Forelimb muscle (tissue), 1 donor: ENCODE results near the gene EMP1. TPM values are rescaled to one million over a fixed set of nuclear protein-coding genes. Genes with fewer than 3 reads are reported as not detected.
A peak's percentile ranks its signal among the peaks of the same experiment; 100 is the strongest.

Source experiments
- DNase-seq: peaks from one replicate; pipeline ENCODE4 v3.0.0-alpha.2; 2013; ENCODE audit warnings: low read depth
- polyA plus RNA-seq: library from polyadenylated mRNA; unstranded; fragments of 120-200 nt; gene quantifications from one replicate; pipeline ENCODE4 v1.2.1, GENCODE V29; 2013; ENCODE audit not compliant: insufficient read length

The EMP1 gene
- polyA plus RNA-seq, 1 donor: 117 TPM

GRCh38 chr12:13197526-13198143, 1.1 kb downstream of the EMP1 start:
- DNase-seq: peak; percentile 72

- no peak for DNase-seq
Observed at GRCh38 chr12:13198241-13198640, 1.7 kb downstream of the EMP1 start.

GRCh38 chr12:13198876-13199275, 2.4 kb downstream of the EMP1 start:
- no peak for DNase-seq

GRCh38 chr12:13199592-13199991, 3.1 kb downstream of the EMP1 start:
- no peak for DNase-seq

GRCh38 chr12:13200841-13201240, 4.3 kb downstream of the EMP1 start:
- no peak for DNase-seq

GRCh38 chr12:13203034-13203922, 6.8 kb downstream of the EMP1 start:
- DNase-seq: no peak

GRCh38 chr12:13204428-13204827, 7.9 kb downstream of the EMP1 start:
- no peak for DNase-seq

- DNase-seq: no peak
Observed at GRCh38 chr12:13205809-13206559, 9.5 kb downstream of the EMP1 start.

GRCh38 chr12:13206560-13206897, 10.0 kb downstream of the EMP1 start:
- DNase-seq: no peak

GRCh38 chr12:13208533-13209435, 12.3 kb downstream of the EMP1 start:
- DNase-seq: no peak

- no peak for DNase-seq
Observed at GRCh38 chr12:13209436-13210235, 13.1 kb downstream of the EMP1 start.

- DNase-seq: no peak
Observed at GRCh38 chr12:13210236-13211190, 14.0 kb downstream of the EMP1 start.

- no peak for DNase-seq
Observed at GRCh38 chr12:13211191-13211858, 14.8 kb downstream of the EMP1 start.

GRCh38 chr12:13211859-13212664, 15.5 kb downstream of the EMP1 start:
- peak; percentile 68 for DNase-seq

GRCh38 chr12:13215056-13215455, 18.5 kb downstream of the EMP1 start:
- DNase-seq: no peak

GRCh38 chr12:13218641-13219040, 22.1 kb downstream of the EMP1 start:
- no peak for DNase-seq

GRCh38 chr12:13219320-13219719, 22.8 kb downstream of the EMP1 start:
- DNase-seq: no peak

- no peak for DNase-seq
Observed at GRCh38 chr12:13220838-13221237, 24.3 kb downstream of the EMP1 start.
